Neuron (in vitro differentiated cells): ENCODE measurements around the gene CPLANE2.

Source experiments
- H2AFZ ChIP-seq: one replicate; pipeline ENCODE4 v1.6.1; 2013; ENCODE audit warnings: low read depth, mild to moderate bottlenecking, inconsistent platforms, low read length, moderate library complexity
- H3K27me3 ChIP-seq: one replicate; pipeline ENCODE4 v1.6.1; 2013; ENCODE audit warnings: low read length; ENCODE audit not compliant: insufficient read depth
- H3K36me3 ChIP-seq: one replicate; pipeline ENCODE4 v1.6.1; 2013; ENCODE audit warnings: low read length; ENCODE audit not compliant: insufficient read depth
- H3K4me1 ChIP-seq: one replicate; pipeline ENCODE4 v1.6.1; 2013; ENCODE audit warnings: low read length; ENCODE audit not compliant: insufficient read depth
- H3K4me3 ChIP-seq: 2 replicates; pipeline ENCODE4 v1.5.1; 2013; ENCODE audit warnings: mild to moderate bottlenecking, low read length, moderate library complexity
- H3K9me3 ChIP-seq: one replicate; pipeline ENCODE4 v1.6.1; 2013; ENCODE audit warnings: low read length

Gene CPLANE2

GRCh38 chr1:16181887-16182719 is 54.9 kb downstream of the CPLANE2 start:
- Histone ChIP-seq H3K4me3 (no peak overlapping the region), H2AFZ (peak overlapping the region; percentile 52), H3K27me3 (no peaks in the 10 kb centered on the region), H3K9me3 (no peaks in the 10 kb centered on the region), H3K4me1 (peaks cover 10% of the 10 kb centered on the region), H3K36me3 (no peaks in the 10 kb centered on the region)
